HepG2 (cell line): ENCODE results near the gene NOTO. TPM values are rescaled to one million over a fixed set of nuclear protein-coding genes. Genes with fewer than 3 reads are reported as not detected.

ENCODE experiments used
- ATAC-seq: fragments of 200-7000 bp; cut with Tn5 transposase; 3 replicates; pipeline ENCODE4 v1.9.1; 2020; ENCODE audit warnings: mild to moderate bottlenecking, moderate library complexity
- BruUV-seq: library from RNA; stranded (reverse); fragments of 400-500 nt; replicated peaks from 2 replicates; lab custom pipeline; 2021; lab: Mats Ljungman, UMichigan
- CTCF ChIA-PET: fragments of 300-600 bp; formaldehyde crosslinking; extraction: SDS; loops from one replicate; lab custom pipeline; 2021; ENCODE audit warnings: low total read pairs, inconsistent platforms, low intra/inter-chr PET ratio; lab: Yijun Ruan, JAX
- POLR2A ChIA-PET: fragments of 350-600 bp; sonication (Branson Sonifier 250); formaldehyde crosslinking; loops from one replicate; lab custom pipeline; 2020; ENCODE audit warnings: antibody characterized with exemption, inconsistent platforms; lab: Yijun Ruan, JAX
- DNase-seq: peaks from one replicate; pipeline ENCODE4 v3.0.0-alpha.2; 2015; ENCODE audit warnings: low spot score
- FAIRE-seq: peaks from 3 replicates; lab custom pipeline; 2011; peaks lifted over from hg19 to GRCh38; lab: Jason Lieb, UNC
- H2AFZ ChIP-seq: one replicate; pipeline ENCODE4 v1.6.1; 2011; ENCODE audit warnings: low read length, inconsistent platforms
- H3K27ac ChIP-seq: fragments of 300-600 bp; 3 replicates; pipeline ENCODE4 v1.8.0; 2011; ENCODE audit warnings: mixed run types, mild to moderate bottlenecking, mixed read lengths, low read length, inconsistent platforms; ENCODE audit not compliant: insufficient read depth; ENCODE audit errors: extremely low read length
- H3K27me3 ChIP-seq, 2 experiments: fragments of 200-600 bp in 1 of 2; 2 replicates in 1 of 2; 3 replicates in 1 of 2; pipeline versions ENCODE4 v1.6.0 to v1.8.0; 2011; ENCODE audit warnings: low read length in 2 of 2, mild to moderate bottlenecking in 2 of 2, moderate library complexity in 2 of 2, inconsistent platforms in 1 of 2; ENCODE audit not compliant: insufficient read depth in 2 of 2, control insufficient read depth in 1 of 2
- H3K36me3 ChIP-seq, 2 experiments: fragments of 200-600 bp in 1 of 2; replicated peaks in 1 of 2; 2 replicates in 1 of 2; 3 replicates in 1 of 2; pipeline versions ENCODE4 v1.5.1 to v1.8.0; 2011; ENCODE audit warnings: low read length in 2 of 2, inconsistent platforms in 1 of 2; ENCODE audit not compliant: insufficient read depth in 2 of 2, control insufficient read depth in 1 of 2
- H3K4me1 ChIP-seq: 2 replicates; pipeline ENCODE4 v1.5.1; 2012; ENCODE audit warnings: low read length, inconsistent platforms; ENCODE audit not compliant: insufficient read depth
- H3K4me2 ChIP-seq: 2 replicates; pipeline ENCODE4 v1.6.0; 2011; ENCODE audit warnings: low read depth, low read length, inconsistent platforms
- H3K4me3 ChIP-seq, 3 experiments: fragments of 200-600 bp in 1 of 3; sonication (generic), shearing (Covaris generic) in 1 of 3; replicated peaks in 1 of 3; 2 replicates each; pipeline ENCODE4 v1.5.1; 2011 to 2016; ENCODE audit warnings: low read length in 3 of 3, inconsistent platforms in 2 of 3, low read depth in 2 of 3, mild to moderate bottlenecking in 2 of 3, control low read depth in 1 of 3, mixed read lengths in 1 of 3; ENCODE audit not compliant: insufficient read depth in 1 of 3
- H3K79me2 ChIP-seq: one replicate; pipeline ENCODE4 v1.6.1; 2011; ENCODE audit warnings: low read length, inconsistent platforms; ENCODE audit not compliant: insufficient read depth
- H3K9ac ChIP-seq: 2 replicates; pipeline ENCODE4 v1.6.0; 2011; ENCODE audit warnings: mild to moderate bottlenecking, low read depth, low read length, inconsistent platforms; ENCODE audit not compliant: insufficient read depth
- H3K9me3 ChIP-seq: 2 replicates; pipeline ENCODE4 v1.5.1; 2012; ENCODE audit warnings: mild to moderate bottlenecking, low read length
- H4K20me1 ChIP-seq: 2 replicates; pipeline ENCODE4 v1.6.0; 2011; ENCODE audit warnings: inconsistent platforms, mild to moderate bottlenecking, low read length, moderate library complexity; ENCODE audit not compliant: insufficient read depth
- CEBPZ ChIP-seq: IDR thresholded peaks from 2 replicates; pipeline ENCODE4 v1.6.1; 2012; ENCODE audit warnings: low read length, improper control_type of control experiment
- GPN1 ChIP-seq: sonication (generic); formaldehyde crosslinking; IDR thresholded peaks from 2 replicates; pipeline ENCODE4 v1.5.1; 2020; ENCODE audit warnings: missing genetic modification reagents, borderline replicate concordance
- ISL2 ChIP-seq: sonication (generic); formaldehyde crosslinking; IDR thresholded peaks from 2 replicates; pipeline ENCODE4 v1.5.0; 2020; ENCODE audit warnings: missing genetic modification reagents
- NFYB ChIP-seq: sonication (generic); formaldehyde crosslinking; IDR thresholded peaks from 2 replicates; pipeline ENCODE4 v1.4.0; 2020; ENCODE audit warnings: missing genetic modification reagents
- PTBP1 ChIP-seq: fragments of 200-400 bp; formaldehyde crosslinking; IDR thresholded peaks from 2 replicates; pipeline ENCODE4 v1.6.1; 2018; ENCODE audit warnings: low read length, low read depth; ENCODE audit not compliant: poor library complexity, severe bottlenecking
- REPIN1 ChIP-seq: sonication (generic); formaldehyde crosslinking; IDR thresholded peaks from 2 replicates; pipeline ENCODE4 v1.8.0; 2022; ENCODE audit warnings: missing genetic modification reagents, low read depth, mild to moderate bottlenecking, borderline replicate concordance
- SKIL ChIP-seq: sonication (generic); formaldehyde crosslinking; IDR thresholded peaks from 2 replicates; pipeline ENCODE4 v1.8.0; 2022; ENCODE audit warnings: missing genetic modification reagents, mild to moderate bottlenecking, moderate library complexity, borderline replicate concordance
- SRY ChIP-seq: sonication (generic); formaldehyde crosslinking; IDR thresholded peaks from 2 replicates; pipeline ENCODE4 v1.8.0; 2022; ENCODE audit warnings: mild to moderate bottlenecking, missing genetic modification reagents
- ZMYM3 ChIP-seq: sonication (generic); formaldehyde crosslinking; IDR thresholded peaks from 2 replicates; pipeline ENCODE4 v1.5.1; 2020; ENCODE audit warnings: mild to moderate bottlenecking, missing genetic modification reagents
- ZNF138 ChIP-seq: sonication (generic); formaldehyde crosslinking; IDR thresholded peaks from 2 replicates; pipeline ENCODE4 v1.5.0; 2020; ENCODE audit warnings: mild to moderate bottlenecking, low read depth, missing genetic modification reagents
- ZNF225 ChIP-seq: sonication (generic); formaldehyde crosslinking; IDR thresholded peaks from 2 replicates; pipeline ENCODE4 v1.4.0; 2020; ENCODE audit warnings: mild to moderate bottlenecking, missing genetic modification reagents
- ZNF30 ChIP-seq: sonication (generic); formaldehyde crosslinking; IDR thresholded peaks from 2 replicates; pipeline ENCODE4 v1.5.0; 2020; ENCODE audit warnings: mild to moderate bottlenecking, missing genetic modification reagents
- ZNF331 ChIP-seq: sonication (generic); formaldehyde crosslinking; IDR thresholded peaks from 2 replicates; pipeline ENCODE4 v1.4.0; 2020; ENCODE audit warnings: missing genetic modification reagents
- ZNF619 ChIP-seq: sonication (generic); formaldehyde crosslinking; IDR thresholded peaks from 2 replicates; pipeline ENCODE4 v1.4.0; 2020; ENCODE audit warnings: mild to moderate bottlenecking, missing genetic modification reagents
- WGBS: methylation state at CpG from one replicate; pipeline ENCODE4 v1.1.6; 2017; ENCODE audit warnings: low lambda C conversion rate; 5-methylcytosine and 5-hydroxymethylcytosine counted together
- in situ Hi-C: cut with HindIII; loops from 2 replicates; pipeline ENCODE4 v1.10.0; 2017; ENCODE audit warnings: low pct_unique_long_range_greater_than_20kb; ENCODE audit not compliant: extremely low pct_ligation_motif_present
- intact Hi-C: fragments of 100-400 bp; cut with micrococcal nuclease; formaldehyde crosslinking; loops from one replicate; pipeline ENCODE4 v1.10.0; 2022; ENCODE audit not compliant: unreplicated experiment
- polyA plus RNA-seq, 8 experiments: library from polyadenylated mRNA; depleted of rRNA in 3 of 8; stranded (reverse) in 7 of 8; unstranded in 1 of 8; fragments of >200 nt; fragmentation: Illumina TruSeq in 4 of 8; extraction: Trizol in 4 of 8; gene quantifications; 2 replicates each; pipeline versions ENCODE4 v1.2.1 to v1.2.3, GENCODE V29; 2011 to 2016; ENCODE audit warnings: low read depth in 4 of 8, missing spikeins in 1 of 8, mixed read lengths in 1 of 8; ENCODE audit not compliant: insufficient read depth in 1 of 8
- total RNA-seq, 5 experiments: library from RNA; depleted of rRNA; stranded (reverse); fragments of >200 nt; fragmentation: Illumina TruSeq; extraction: Trizol; gene quantifications; 2 replicates each; pipeline ENCODE4 v1.2.3, GENCODE V29; 2016; ENCODE audit warnings: low read depth in 1 of 5

The NOTO gene
- total and polyA plus RNA-seq, 2 of the 13 experiments (the other 11 are each of a cell fraction or from before 2014, with no cell fraction given), result not detected

- H3K79me2 ChIP-seq, result no peaks in the 10 kb centered on the region
- TF ChIP-seq ZNF331 (CRISPR knock-in tag), result peak; percentile 94
- TF ChIP-seq GPN1 (CRISPR knock-in tag), result no peak
- TF ChIP-seq, all 625 proteins: peak for 1
- Histone ChIP-seq H3K9ac (no peak overlapping the region), H3K4me1 (peaks cover 33% of the 10 kb centered on the region), H3K27ac (no peak overlapping the region), H2AFZ (no peak overlapping the region), H3K27me3 (0 out of 5 replicates have a peak, but pooled peaks cover 0 to 4% of the 10 kb centered on the region in 2 experiments), H4K20me1 (no peaks in the 10 kb centered on the region), H3K9me3 (no peaks in the 10 kb centered on the region), H3K4me2 (no peak overlapping the region), H3K4me3 (no peak overlapping the region), H3K36me3 (no peaks in the 10 kb centered on the region)
- intact Hi-C loops, result no loop called here
- FAIRE-seq (no peak), DNase-seq (no peak), ATAC-seq (no peak)
- in situ Hi-C loops, result no loop called here
- BruUV-seq, result no TSS peak
- CTCF ChIA-PET, result no interaction called here
- POLR2A ChIA-PET, result no interaction called here
- WGBS, result 54% methylated on average over 2 of the region's 2 CpGs
Observed at GRCh38 chr2:73185965-73186364, 16.4 kb upstream of the NOTO start.

GRCh38 chr2:73187549-73187948 is 14.8 kb upstream of the NOTO start:
- H4K20me1 ChIP-seq, result no peaks in the 10 kb centered on the region
- CTCF ChIA-PET, result no interaction called here
- H3K27me3 ChIP-seq, result 0 out of 5 replicates have a peak, but pooled peaks cover 0 to 4% of the 10 kb centered on the region in 2 experiments
- H3K9me3 ChIP-seq, result no peaks in the 10 kb centered on the region
- 17% methylated on average over 2 of the region's 2 CpGs for WGBS
- intact Hi-C loops (no loop called here), in situ Hi-C loops (no loop called here)
- H2AFZ ChIP-seq, result no peak overlapping the region
- FAIRE-seq (no peak), DNase-seq (no peak), ATAC-seq (no peak)
- BruUV-seq, result no TSS peak
- H3K36me3 ChIP-seq, result no peaks in the 10 kb centered on the region
- no peak overlapping the region for H3K4me2 ChIP-seq
- no peak overlapping the region for H3K27ac ChIP-seq
- POLR2A ChIA-PET, result interaction anchor here (1.1 to 1.3 kb wide), 2 partner anchors 10 to 25 kb away, joined by 7 to 8 read pairs; no protein-coding TSS in a partner anchor
- H3K9ac ChIP-seq, result no peak overlapping the region
- H3K79me2 ChIP-seq, result no peaks in the 10 kb centered on the region
- peaks cover 49% of the 10 kb centered on the region for H3K4me1 ChIP-seq
- H3K4me3 ChIP-seq, result no peak overlapping the region
- TF ChIP-seq ZNF225 (CRISPR knock-in tag) (no peak), CEBPZ (no peak), ISL2 (CRISPR knock-in tag) (no peak), PTBP1 (no peak), SRY (CRISPR knock-in tag) (no peak), NFYB (no peak), ZNF30 (no peak), ZNF138 (CRISPR knock-in tag) (no peak), REPIN1 (CRISPR knock-in tag) (no peak), ZMYM3 (CRISPR knock-in tag) (no peak), SKIL (CRISPR knock-in tag) (no peak), ZNF619 (CRISPR knock-in tag) (no peak)
